IMR-90 (cell line): ENCODE data around the gene RAD51. TPM values are rescaled to one million over a fixed set of nuclear protein-coding genes. Genes with fewer than 3 reads are reported as not detected.

ENCODE experiments used
- ATAC-seq: fragments of 200-7000 bp; cut with Tn5 transposase; 2 replicates; pipeline ENCODE4 v1.9.1; 2020; ENCODE audit warnings: low read depth, mild to moderate bottlenecking, moderate library complexity
- BruUV-seq: library from RNA; stranded (reverse); fragments of 400-500 nt; replicated peaks from 2 replicates; lab custom pipeline; 2021; lab: Mats Ljungman, UMichigan
- CTCF ChIA-PET: fragments of 300-600 bp; formaldehyde crosslinking; extraction: SDS; loops from one replicate; lab custom pipeline; 2021; ENCODE audit warnings: antibody characterized with exemption; lab: Yijun Ruan, JAX
- POLR2A ChIA-PET: fragments of 300-600 bp; sonication (Branson Sonifier 250); formaldehyde crosslinking; loops from one replicate; lab custom pipeline; 2022; ENCODE audit warnings: antibody characterized with exemption; ENCODE audit not compliant: unreplicated experiment; lab: Charles Lee
- DNase-seq: peaks from one replicate; pipeline ENCODE4 v3.0.0; 2013
- H2AFZ ChIP-seq: replicated peaks from 2 replicates; pipeline ENCODE3; 2013; ENCODE audit warnings: low read length, mild to moderate bottlenecking; ENCODE audit not compliant: poor library complexity
- H2AK5ac ChIP-seq: 2 replicates; pipeline ENCODE4 v1.6.1; 2013; ENCODE audit warnings: low read depth, low read length, inconsistent platforms
- H2AK9ac ChIP-seq: replicated peaks from 2 replicates; pipeline ENCODE3; 2013; ENCODE audit warnings: mild to moderate bottlenecking, low read depth, low read length, moderate library complexity; ENCODE audit not compliant: poor library complexity
- H2BK120ac ChIP-seq: 2 replicates; pipeline ENCODE4 v1.6.1; 2013; ENCODE audit warnings: low read depth, low read length, inconsistent platforms
- H2BK15ac ChIP-seq: 3 replicates; pipeline ENCODE4 v1.6.1; 2013; ENCODE audit warnings: low read depth, low read length, inconsistent platforms
- H2BK20ac ChIP-seq: 2 replicates; pipeline ENCODE4 v1.6.1; 2013; ENCODE audit warnings: low read depth, mild to moderate bottlenecking, inconsistent platforms, low read length, moderate library complexity
- H2BK5ac ChIP-seq: 2 replicates; pipeline ENCODE4 v1.6.1; 2013; ENCODE audit warnings: mild to moderate bottlenecking, low read depth, low read length, inconsistent platforms; ENCODE audit not compliant: poor library complexity, severe bottlenecking
- H3K14ac ChIP-seq: replicated peaks from 2 replicates; pipeline ENCODE4 v1.6.1; 2013; ENCODE audit warnings: low read depth, low read length, inconsistent platforms
- H3K18ac ChIP-seq: 2 replicates; pipeline ENCODE4 v1.6.1; 2013; ENCODE audit warnings: low read depth, low read length, control low read depth
- H3K23ac ChIP-seq: 2 replicates; pipeline ENCODE4 v1.6.1; 2013; ENCODE audit warnings: low read depth, low read length, inconsistent platforms
- H3K27ac ChIP-seq: 2 replicates; pipeline ENCODE4 v1.5.1; 2013; ENCODE audit warnings: mild to moderate bottlenecking, control low read depth, low read length; ENCODE audit not compliant: insufficient read depth
- H3K27me3 ChIP-seq: 2 replicates; pipeline ENCODE4 v1.6.1; 2013; ENCODE audit warnings: low read length; ENCODE audit not compliant: control insufficient read depth, insufficient read depth
- H3K36me3 ChIP-seq: 2 replicates; pipeline ENCODE4 v1.6.1; 2013; ENCODE audit warnings: low read length, mixed read lengths; ENCODE audit not compliant: control insufficient read depth, insufficient read depth
- H3K4ac ChIP-seq: 2 replicates; pipeline ENCODE4 v1.6.1; 2013; ENCODE audit warnings: low read depth, low read length, inconsistent platforms
- H3K4me1 ChIP-seq: 2 replicates; pipeline ENCODE4 v1.6.1; 2013; ENCODE audit warnings: low read length, mixed read lengths; ENCODE audit not compliant: control insufficient read depth, insufficient read depth
- H3K4me2 ChIP-seq: 2 replicates; pipeline ENCODE4 v1.6.1; 2013; ENCODE audit warnings: low read depth, mild to moderate bottlenecking, control low read depth, low read length, moderate library complexity
- H3K4me3 ChIP-seq: 2 replicates; pipeline ENCODE4 v1.5.1; 2013; ENCODE audit warnings: low read depth, mild to moderate bottlenecking, control low read depth, low read length, moderate library complexity; ENCODE audit not compliant: insufficient read depth
- H3K56ac ChIP-seq: 2 replicates; pipeline ENCODE4 v1.6.1; 2013; ENCODE audit warnings: low read length, inconsistent platforms; ENCODE audit not compliant: insufficient read depth; ENCODE audit errors: extremely low read depth
- H3K79me1 ChIP-seq, 2 experiments: 2 replicates each; pipeline ENCODE4 v1.6.1; 2013; ENCODE audit warnings: low read length in 2 of 2, inconsistent platforms in 1 of 2, low read depth in 1 of 2
- H3K9ac ChIP-seq: 2 replicates; pipeline ENCODE4 v1.6.1; 2013; ENCODE audit warnings: low read depth, low read length, control low read depth
- H3K9me1 ChIP-seq: 2 replicates; pipeline ENCODE4 v1.6.1; 2013; ENCODE audit warnings: low read length, inconsistent platforms; ENCODE audit not compliant: insufficient read depth
- H3K9me3 ChIP-seq: 2 replicates; pipeline ENCODE4 v1.6.1; 2013; ENCODE audit warnings: low read length; ENCODE audit not compliant: control insufficient read depth, insufficient read depth
- H4K20me1 ChIP-seq: 2 replicates; pipeline ENCODE4 v1.6.1; 2013; ENCODE audit warnings: low read length, inconsistent platforms; ENCODE audit not compliant: insufficient read depth
- H4K5ac ChIP-seq: 2 replicates; pipeline ENCODE4 v1.6.1; 2013; ENCODE audit warnings: mild to moderate bottlenecking, low read depth, low read length, control low read depth
- H4K8ac ChIP-seq, 2 experiments: 2 replicates each; pipeline ENCODE4 v1.6.1; 2013; ENCODE audit warnings: low read depth in 2 of 2, low read length in 2 of 2, control low read depth in 1 of 2, inconsistent platforms in 1 of 2
- H4K91ac ChIP-seq: 2 replicates; pipeline ENCODE4 v1.6.1; 2013; ENCODE audit warnings: low read depth, low read length, inconsistent platforms; ENCODE audit not compliant: insufficient read depth
- CEBPB ChIP-seq: IDR thresholded peaks from 2 replicates; pipeline ENCODE4 v1.6.1; 2012; ENCODE audit warnings: low read depth, low read length, improper control_type of control experiment
- CHD1 ChIP-seq: IDR thresholded peaks from 2 replicates; pipeline ENCODE4 v1.6.1; 2012; ENCODE audit warnings: low read depth, low read length, improper control_type of control experiment
- FOS ChIP-seq: fragments of 150-350 bp; IDR thresholded peaks from 2 replicates; pipeline ENCODE4 v1.6.1; 2016; ENCODE audit warnings: low read depth, low read length
- MAZ ChIP-seq: IDR thresholded peaks from 2 replicates; pipeline ENCODE4 v1.6.1; 2012; ENCODE audit warnings: low read depth, mild to moderate bottlenecking, low read length, improper control_type of control experiment, moderate library complexity, borderline replicate concordance
- MXI1 ChIP-seq: IDR thresholded peaks from 2 replicates; pipeline ENCODE4 v1.6.1; 2012; ENCODE audit warnings: low read depth, mild to moderate bottlenecking, low read length, moderate library complexity, borderline replicate concordance
- POLR2A ChIP-seq: IDR thresholded peaks from 2 replicates; pipeline ENCODE4 v1.6.1; 2012; ENCODE audit warnings: mild to moderate bottlenecking, low read depth, low read length
- RAD21 ChIP-seq: IDR thresholded peaks from 2 replicates; pipeline ENCODE4 v1.6.1; 2012; ENCODE audit warnings: low read length, improper control_type of control experiment
- RFX5 ChIP-seq: IDR thresholded peaks from 2 replicates; pipeline ENCODE4 v1.8.0; 2012; ENCODE audit warnings: low read depth, mild to moderate bottlenecking, low read length, moderate library complexity
- WGBS, 2 experiments: methylation state at CpG; one replicate each; pipeline versions ENCODE4 v1.1.5 to v1.1.7; 2013; ENCODE audit warnings: missing lambda C conversion rate in 2 of 2; ENCODE audit not compliant: insufficient read length in 1 of 2; ENCODE audit errors: extremely low coverage in 2 of 2; 5-methylcytosine and 5-hydroxymethylcytosine counted together
- dilution Hi-C: fragments of 300-500 bp; cut with HindIII; formaldehyde crosslinking; loops from one replicate; pipeline ENCODE4 v1.14.3; 2018; ENCODE audit warnings: low sequenced_read_pairs; ENCODE audit not compliant: unreplicated experiment
- in situ Hi-C: fragments of 300-500 bp; cut with MboI; formaldehyde crosslinking; loops from 3 replicates; pipeline ENCODE4 v1.14.3; 2019; ENCODE audit warnings: low sequenced_read_pairs, inconsistent platforms, mixed read lengths
- intact Hi-C: fragments of 100-400 bp; cut with micrococcal nuclease; formaldehyde crosslinking; loops from 2 replicates; pipeline ENCODE4 v1.10.0; 2022
- polyA plus RNA-seq, 3 experiments: library from polyadenylated mRNA; depleted of rRNA; stranded (reverse); fragments of >200 nt; gene quantifications; 2 replicates each; pipeline ENCODE4 v1.2.3, GENCODE V29; 2012; ENCODE audit warnings: low replicate concordance in 1 of 3
- total RNA-seq: library from RNA; depleted of rRNA; stranded (reverse); fragments of >200 nt; gene quantifications from 2 replicates; pipeline ENCODE4 v1.2.3, GENCODE V29; 2012
- TF ChIP-seq, protein P1 (sequence below): fragments of 150-350 bp; IDR thresholded peaks from 2 replicates; pipeline ENCODE4 v1.6.1; 2017; ENCODE audit warnings: mild to moderate bottlenecking, antibody characterized with exemption, low read length, low read depth
- TF ChIP-seq, protein P2 (sequence below): conservative IDR thresholded peaks from 2 replicates; pipeline ENCODE4 v1.5.1; 2012; ENCODE audit warnings: mild to moderate bottlenecking, low read depth, low read length, improper control_type of control experiment

The RAD51 gene
- total and polyA plus RNA-seq, 2 of the 4 experiments (the other 2 are of a cell fraction): 6.8 to 8.4 TPM

DNA sequence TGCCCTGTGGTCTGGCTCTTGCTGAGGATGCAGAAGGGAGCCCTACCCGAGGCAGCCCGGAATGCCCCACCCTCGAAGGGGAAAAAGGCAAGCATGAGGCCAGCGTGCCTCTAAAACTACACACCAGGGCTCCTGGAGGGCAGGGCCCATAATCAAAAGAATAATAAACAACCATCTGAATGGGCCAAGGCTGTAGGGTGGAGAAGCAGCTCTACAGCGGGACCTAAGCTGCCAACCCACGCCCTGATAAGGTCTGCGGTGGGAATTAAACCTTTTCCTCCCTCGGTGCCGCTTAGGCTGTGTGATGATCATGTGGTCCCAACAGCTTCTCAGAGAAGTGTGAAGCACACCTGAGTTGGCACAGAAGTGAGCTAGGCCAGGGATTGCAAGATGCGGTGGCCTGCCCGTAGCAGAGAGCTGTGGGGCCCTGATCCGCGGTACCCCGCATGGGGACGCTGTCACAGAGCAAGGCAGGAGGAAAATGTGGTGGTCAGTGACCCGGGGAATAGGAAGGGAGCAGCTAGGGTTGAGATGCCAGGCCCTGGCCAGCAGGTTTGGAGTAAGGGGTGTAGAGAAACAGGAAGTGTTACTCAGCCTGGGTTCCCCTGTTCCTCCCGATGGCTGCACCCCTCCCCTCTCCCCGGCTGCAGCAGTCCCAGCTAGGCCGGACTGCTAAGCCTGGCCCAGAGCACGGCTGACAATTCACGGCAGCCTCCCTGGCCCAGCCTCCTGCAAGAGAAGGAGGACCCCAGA, 73.7 kb downstream of the RAD51 start:
- Histone ChIP-seq H3K27ac (no peak overlapping the region), H3K79me1 (no peaks in the 10 kb centered on the region; a peak in 1 of 4 replicates), H3K36me3 (peaks cover 26% of the 10 kb centered on the region), H3K9ac (no peak overlapping the region), H3K9me3 (no peaks in the 10 kb centered on the region), H4K5ac (no peak overlapping the region), H4K20me1 (peaks cover 9% of the 10 kb centered on the region; the same call in 1 of the 2 replicates), H3K14ac (no peak overlapping the region), H3K23ac (no peak overlapping the region; the same call in 1 of the 2 replicates), H4K8ac (no peak overlapping the region), H3K56ac (no peak overlapping the region), H3K4me3 (no peak overlapping the region), H2BK5ac (no peak overlapping the region), H3K4me2 (no peak overlapping the region), H2BK120ac (no peak overlapping the region), H2AK9ac (no peak overlapping the region), H2AFZ (no peak overlapping the region), H2BK20ac (no peak overlapping the region), H3K9me1 (peaks cover 12% of the 10 kb centered on the region), H3K4me1 (peaks cover 20% of the 10 kb centered on the region), H4K91ac (no peak overlapping the region), H3K27me3 (no peaks in the 10 kb centered on the region), H3K4ac (no peak overlapping the region), H2AK5ac (no peak overlapping the region), H2BK15ac (no peak overlapping the region), H3K18ac (no peak overlapping the region)
- DNase-seq (no peak), ATAC-seq (no peak)
- 94% methylated on average over 3 of the region's 21 CpGs; no CpG with 5 or more reads in 1 of the 2 experiments for WGBS, 2 experiments
- in situ Hi-C loops (no loop called here), intact Hi-C loops (no loop called here), dilution Hi-C loops (no loop called here)
- BruUV-seq: no TSS peak
- ChIA-PET POLR2A (no interaction called here), CTCF (no interaction called here)
- TF ChIP-seq CEBPB (no peak), RFX5 (no peak), RAD21 (no peak), POLR2A (no peak), FOS (no peak), MAZ (no peak), CHD1 (no peak), MXI1 (no peak)
- TF ChIP-seq, protein P1, sequence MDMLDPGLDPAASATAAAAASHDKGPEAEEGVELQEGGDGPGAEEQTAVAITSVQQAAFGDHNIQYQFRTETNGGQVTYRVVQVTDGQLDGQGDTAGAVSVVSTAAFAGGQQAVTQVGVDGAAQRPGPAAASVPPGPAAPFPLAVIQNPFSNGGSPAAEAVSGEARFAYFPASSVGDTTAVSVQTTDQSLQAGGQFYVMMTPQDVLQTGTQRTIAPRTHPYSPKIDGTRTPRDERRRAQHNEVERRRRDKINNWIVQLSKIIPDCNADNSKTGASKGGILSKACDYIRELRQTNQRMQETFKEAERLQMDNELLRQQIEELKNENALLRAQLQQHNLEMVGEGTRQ: no peak
- TF ChIP-seq, protein P2, sequence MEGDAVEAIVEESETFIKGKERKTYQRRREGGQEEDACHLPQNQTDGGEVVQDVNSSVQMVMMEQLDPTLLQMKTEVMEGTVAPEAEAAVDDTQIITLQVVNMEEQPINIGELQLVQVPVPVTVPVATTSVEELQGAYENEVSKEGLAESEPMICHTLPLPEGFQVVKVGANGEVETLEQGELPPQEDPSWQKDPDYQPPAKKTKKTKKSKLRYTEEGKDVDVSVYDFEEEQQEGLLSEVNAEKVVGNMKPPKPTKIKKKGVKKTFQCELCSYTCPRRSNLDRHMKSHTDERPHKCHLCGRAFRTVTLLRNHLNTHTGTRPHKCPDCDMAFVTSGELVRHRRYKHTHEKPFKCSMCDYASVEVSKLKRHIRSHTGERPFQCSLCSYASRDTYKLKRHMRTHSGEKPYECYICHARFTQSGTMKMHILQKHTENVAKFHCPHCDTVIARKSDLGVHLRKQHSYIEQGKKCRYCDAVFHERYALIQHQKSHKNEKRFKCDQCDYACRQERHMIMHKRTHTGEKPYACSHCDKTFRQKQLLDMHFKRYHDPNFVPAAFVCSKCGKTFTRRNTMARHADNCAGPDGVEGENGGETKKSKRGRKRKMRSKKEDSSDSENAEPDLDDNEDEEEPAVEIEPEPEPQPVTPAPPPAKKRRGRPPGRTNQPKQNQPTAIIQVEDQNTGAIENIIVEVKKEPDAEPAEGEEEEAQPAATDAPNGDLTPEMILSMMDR: no peak
